WTC11 (cell line): ENCODE results near the gene RRAD. TPM values are rescaled to one million over a fixed set of nuclear protein-coding genes. Genes with fewer than 3 reads are reported as not detected.

Experiments
- ATF1 ChIP-seq: sonication (generic); formaldehyde crosslinking; IDR thresholded peaks from 2 replicates; pipeline ENCODE4 v1.8.1; 2023; ENCODE audit warnings: mild to moderate bottlenecking, moderate library complexity, missing genetic modification reagents
- CREB1 ChIP-seq: sonication (generic); formaldehyde crosslinking; IDR thresholded peaks from 2 replicates; pipeline ENCODE4 v1.8.0; 2023; ENCODE audit warnings: mild to moderate bottlenecking, missing genetic modification reagents
- CREM ChIP-seq: sonication (generic); formaldehyde crosslinking; IDR thresholded peaks from 2 replicates; pipeline ENCODE4 v1.8.1; 2022; ENCODE audit warnings: mild to moderate bottlenecking, missing genetic modification reagents, moderate library complexity
- ETV6 ChIP-seq: sonication (generic); formaldehyde crosslinking; IDR thresholded peaks from 2 replicates; pipeline ENCODE4 v1.8.1; 2022; ENCODE audit warnings: mild to moderate bottlenecking, missing genetic modification reagents
- FOXK1 ChIP-seq: sonication (generic); formaldehyde crosslinking; IDR thresholded peaks from 2 replicates; pipeline ENCODE4 v1.8.0; 2022; ENCODE audit warnings: mild to moderate bottlenecking, moderate library complexity, missing genetic modification reagents
- GABPB1 ChIP-seq: sonication (generic); formaldehyde crosslinking; IDR thresholded peaks from 2 replicates; pipeline ENCODE4 v1.8.1; 2023; ENCODE audit warnings: mild to moderate bottlenecking, missing genetic modification reagents
- IRF2 ChIP-seq: sonication (generic); formaldehyde crosslinking; IDR thresholded peaks from 2 replicates; pipeline ENCODE4 v1.8.0; 2022; ENCODE audit warnings: low read depth, missing genetic modification reagents, borderline replicate concordance
- KAT7 ChIP-seq: sonication (generic); formaldehyde crosslinking; IDR thresholded peaks from 2 replicates; pipeline ENCODE4 v1.8.1; 2023; ENCODE audit warnings: missing genetic modification reagents, mild to moderate bottlenecking, borderline replicate concordance
- NFYB ChIP-seq: sonication (generic); formaldehyde crosslinking; conservative IDR thresholded peaks from 2 replicates; pipeline ENCODE4 v1.8.0; 2022; ENCODE audit warnings: low read depth, missing genetic modification reagents
- RORB ChIP-seq: fragments of 250-450 bp; sonication (Bioruptor Pico); IDR thresholded peaks from 2 replicates; pipeline ENCODE4 v1.9.0; 2021; ENCODE audit warnings: mild to moderate bottlenecking
- TEAD1 ChIP-seq: sonication (generic); formaldehyde crosslinking; IDR thresholded peaks from 2 replicates; pipeline ENCODE4 v1.8.0; 2022; ENCODE audit warnings: mild to moderate bottlenecking, missing genetic modification reagents
- TP53 ChIP-seq: sonication (generic); formaldehyde crosslinking; IDR thresholded peaks from 2 replicates; pipeline ENCODE4 v1.8.1; 2023; ENCODE audit warnings: mild to moderate bottlenecking, missing genetic modification reagents
- ZNF121 ChIP-seq: sonication (generic); formaldehyde crosslinking; IDR thresholded peaks from 2 replicates; pipeline ENCODE4 v1.8.0; 2023; ENCODE audit warnings: missing genetic modification reagents
- ZNF232 ChIP-seq: sonication (generic); formaldehyde crosslinking; IDR thresholded peaks from 2 replicates; pipeline ENCODE4 v1.8.0; 2022; ENCODE audit warnings: mild to moderate bottlenecking, missing genetic modification reagents
- ZNF423 ChIP-seq: fragments of 250-450 bp; sonication (Bioruptor Pico); IDR thresholded peaks from 2 replicates; pipeline ENCODE4 v2.1.2; 2022; ENCODE audit warnings: mild to moderate bottlenecking, moderate library complexity
- total RNA-seq: library from RNA; stranded (reverse); gene quantifications from 3 replicates; pipeline ENCODE4 v1.2.3, GENCODE V29; 2021
- TF ChIP-seq, protein P1 (sequence below): sonication (generic); formaldehyde crosslinking; IDR thresholded peaks from 2 replicates; pipeline ENCODE4 v1.8.1; 2023; ENCODE audit warnings: mild to moderate bottlenecking, missing genetic modification reagents, moderate library complexity
- TF ChIP-seq, protein P2 (sequence below): fragments of 250-450 bp; sonication (Bioruptor Pico); IDR thresholded peaks from 2 replicates; pipeline ENCODE4 v1.9.0; 2021; ENCODE audit warnings: mild to moderate bottlenecking
- TF ChIP-seq, protein P3 (sequence below): fragments of 250-450 bp; sonication (Bioruptor Pico); IDR thresholded peaks from 2 replicates; pipeline ENCODE4 v1.9.0; 2021; ENCODE audit warnings: moderate library complexity, mild to moderate bottlenecking, inconsistent platforms, borderline replicate concordance
- TF ChIP-seq, protein P4 (sequence below): sonication (generic); formaldehyde crosslinking; IDR thresholded peaks from 2 replicates; pipeline ENCODE4 v1.8.0; 2022; ENCODE audit warnings: mild to moderate bottlenecking, missing genetic modification reagents
- TF ChIP-seq, protein P5 (sequence below): sonication (generic); formaldehyde crosslinking; IDR thresholded peaks from 2 replicates; pipeline ENCODE4 v1.8.1; 2023; ENCODE audit warnings: mild to moderate bottlenecking, moderate library complexity, missing genetic modification reagents
- TF ChIP-seq, protein P6 (sequence below): fragments of 250-450 bp; sonication (Bioruptor Pico); IDR thresholded peaks from 2 replicates; pipeline ENCODE4 v2.1.2; 2022; ENCODE audit warnings: mild to moderate bottlenecking, moderate library complexity
- TF ChIP-seq, protein P7 (sequence below): fragments of 250-450 bp; sonication (Bioruptor Pico); conservative IDR thresholded peaks from 2 replicates; pipeline ENCODE4 v1.9.0; 2021; ENCODE audit warnings: mild to moderate bottlenecking
- TF ChIP-seq, protein P8 (sequence below): sonication (generic); formaldehyde crosslinking; IDR thresholded peaks from 2 replicates; pipeline ENCODE4 v1.8.0; 2022; ENCODE audit warnings: mild to moderate bottlenecking, missing genetic modification reagents
- TF ChIP-seq, protein P9 (sequence below): sonication (generic); formaldehyde crosslinking; IDR thresholded peaks from 2 replicates; pipeline ENCODE4 v1.8.0; 2022; ENCODE audit warnings: mild to moderate bottlenecking, missing genetic modification reagents
- TF ChIP-seq, protein P10 (sequence below): sonication (generic); formaldehyde crosslinking; IDR thresholded peaks from 2 replicates; pipeline ENCODE4 v1.8.0; 2023; ENCODE audit warnings: mild to moderate bottlenecking, missing genetic modification reagents

The RRAD gene
- total RNA-seq, 1 experiment from 2014 or later: 0.52 TPM

DNA sequence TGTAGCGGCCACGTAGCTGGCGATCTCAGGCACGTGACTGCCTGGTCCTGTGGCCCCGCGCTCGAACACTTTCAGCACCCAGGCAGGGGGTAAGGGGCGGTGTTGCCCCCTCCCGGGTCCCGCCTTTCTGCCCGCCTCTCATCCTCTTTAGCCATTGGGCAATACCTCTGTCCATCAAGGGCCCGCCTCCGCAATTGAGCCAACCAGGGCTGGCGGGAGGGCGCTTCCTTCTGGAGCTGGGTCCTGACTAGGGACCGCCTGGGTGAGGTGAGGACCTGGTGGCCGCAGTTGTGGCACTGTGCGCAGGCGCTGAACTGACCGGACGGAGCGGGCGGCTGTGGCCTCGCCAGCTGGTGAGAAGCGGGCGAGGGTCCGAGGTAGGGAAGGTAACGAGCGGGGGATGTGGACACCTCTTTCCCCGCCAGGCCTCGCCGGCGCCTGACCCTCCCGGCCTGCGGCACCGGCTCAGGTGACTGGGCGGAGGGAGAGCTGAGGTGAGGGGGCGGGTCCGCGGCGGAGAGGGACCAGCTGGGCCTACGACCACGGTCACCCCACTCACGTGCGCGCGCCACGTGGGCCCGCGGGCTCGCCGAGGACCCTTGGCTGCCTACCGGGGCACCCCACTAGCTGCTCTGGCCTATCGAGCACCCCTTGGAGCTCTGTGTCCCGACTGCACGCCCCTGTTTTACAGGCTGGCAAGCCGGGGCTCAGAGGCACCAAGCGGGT is 44.9 kb downstream of the RRAD start, which contains the start of gene PDP2 (continued):
- TF ChIP-seq ATF1 (CRISPR knock-in tag): 0 out of 2 replicates have a peak, but pooled peaks have one; percentile 44
- TF ChIP-seq TEAD1: 0 out of 2 replicates have a peak, but pooled peaks have one; percentile 11
- TF ChIP-seq, protein P1, sequence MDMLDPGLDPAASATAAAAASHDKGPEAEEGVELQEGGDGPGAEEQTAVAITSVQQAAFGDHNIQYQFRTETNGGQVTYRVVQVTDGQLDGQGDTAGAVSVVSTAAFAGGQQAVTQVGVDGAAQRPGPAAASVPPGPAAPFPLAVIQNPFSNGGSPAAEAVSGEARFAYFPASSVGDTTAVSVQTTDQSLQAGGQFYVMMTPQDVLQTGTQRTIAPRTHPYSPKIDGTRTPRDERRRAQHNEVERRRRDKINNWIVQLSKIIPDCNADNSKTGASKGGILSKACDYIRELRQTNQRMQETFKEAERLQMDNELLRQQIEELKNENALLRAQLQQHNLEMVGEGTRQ: peak; percentile 94
- peak; percentile 74; the same call in 1 of the 2 replicates for TF ChIP-seq CREM
- peak; percentile 44; the same call in 1 of the 2 replicates for TF ChIP-seq GABPB1
- no peak for TF ChIP-seq KAT7
- TF ChIP-seq IRF2: 0 out of 2 replicates have a peak, but pooled peaks have one; percentile 26
- no peak for TF ChIP-seq RORB (CRISPR knock-in tag)
- TF ChIP-seq ZNF232 (CRISPR knock-in tag): peak; percentile 66
- TF ChIP-seq, protein P2, sequence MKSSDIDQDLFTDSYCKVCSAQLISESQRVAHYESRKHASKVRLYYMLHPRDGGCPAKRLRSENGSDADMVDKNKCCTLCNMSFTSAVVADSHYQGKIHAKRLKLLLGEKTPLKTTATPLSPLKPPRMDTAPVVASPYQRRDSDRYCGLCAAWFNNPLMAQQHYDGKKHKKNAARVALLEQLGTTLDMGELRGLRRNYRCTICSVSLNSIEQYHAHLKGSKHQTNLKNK: no peak
- TF ChIP-seq, protein P3, sequence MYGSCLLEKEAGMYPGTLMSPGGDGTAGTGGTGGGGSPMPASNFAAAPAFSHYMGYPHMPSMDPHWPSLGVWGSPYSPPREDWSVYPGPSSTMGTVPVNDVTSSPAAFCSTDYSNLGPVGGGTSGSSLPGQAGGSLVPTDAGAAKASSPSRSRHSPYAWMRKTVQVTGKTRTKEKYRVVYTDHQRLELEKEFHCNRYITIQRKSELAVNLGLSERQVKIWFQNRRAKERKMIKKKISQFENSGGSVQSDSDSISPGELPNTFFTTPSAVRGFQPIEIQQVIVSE (CRISPR knock-in tag): no peak
- TF ChIP-seq, protein P4, sequence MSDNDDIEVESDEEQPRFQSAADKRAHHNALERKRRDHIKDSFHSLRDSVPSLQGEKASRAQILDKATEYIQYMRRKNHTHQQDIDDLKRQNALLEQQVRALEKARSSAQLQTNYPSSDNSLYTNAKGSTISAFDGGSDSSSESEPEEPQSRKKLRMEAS (CRISPR knock-in tag): peak; percentile 83
- peak; percentile 94 for TF ChIP-seq ZNF121
- TF ChIP-seq, protein P5, sequence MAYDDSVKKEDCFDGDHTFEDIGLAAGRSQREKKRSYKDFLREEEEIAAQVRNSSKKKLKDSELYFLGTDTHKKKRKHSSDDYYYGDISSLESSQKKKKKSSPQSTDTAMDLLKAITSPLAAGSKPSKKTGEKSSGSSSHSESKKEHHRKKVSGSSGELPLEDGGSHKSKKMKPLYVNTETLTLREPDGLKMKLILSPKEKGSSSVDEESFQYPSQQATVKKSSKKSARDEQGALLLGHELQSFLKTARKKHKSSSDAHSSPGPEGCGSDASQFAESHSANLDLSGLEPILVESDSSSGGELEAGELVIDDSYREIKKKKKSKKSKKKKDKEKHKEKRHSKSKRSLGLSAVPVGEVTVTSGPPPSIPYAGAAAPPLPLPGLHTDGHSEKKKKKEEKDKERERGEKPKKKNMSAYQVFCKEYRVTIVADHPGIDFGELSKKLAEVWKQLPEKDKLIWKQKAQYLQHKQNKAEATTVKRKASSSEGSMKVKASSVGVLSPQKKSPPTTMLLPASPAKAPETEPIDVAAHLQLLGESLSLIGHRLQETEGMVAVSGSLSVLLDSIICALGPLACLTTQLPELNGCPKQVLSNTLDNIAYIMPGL (CRISPR knock-in tag): 0 out of 2 replicates have a peak, but pooled peaks have one; percentile 57
- TF ChIP-seq TP53: peak; percentile 41; the same call in 1 of the 2 replicates
- 0 out of 2 replicates have a peak, but pooled peaks have one; percentile 17 for TF ChIP-seq CREB1 (CRISPR knock-in tag)
- TF ChIP-seq, protein P6, sequence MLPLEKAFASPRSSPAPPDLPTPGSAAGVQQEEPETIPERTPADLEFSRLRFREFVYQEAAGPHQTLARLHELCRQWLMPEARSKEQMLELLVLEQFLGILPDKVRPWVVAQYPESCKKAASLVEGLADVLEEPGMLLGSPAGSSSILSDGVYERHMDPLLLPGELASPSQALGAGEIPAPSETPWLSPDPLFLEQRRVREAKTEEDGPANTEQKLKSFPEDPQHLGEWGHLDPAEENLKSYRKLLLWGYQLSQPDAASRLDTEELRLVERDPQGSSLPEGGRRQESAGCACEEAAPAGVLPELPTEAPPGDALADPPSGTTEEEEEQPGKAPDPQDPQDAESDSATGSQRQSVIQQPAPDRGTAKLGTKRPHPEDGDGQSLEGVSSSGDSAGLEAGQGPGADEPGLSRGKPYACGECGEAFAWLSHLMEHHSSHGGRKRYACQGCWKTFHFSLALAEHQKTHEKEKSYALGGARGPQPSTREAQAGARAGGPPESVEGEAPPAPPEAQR: no peak
- TF ChIP-seq, protein P7, sequence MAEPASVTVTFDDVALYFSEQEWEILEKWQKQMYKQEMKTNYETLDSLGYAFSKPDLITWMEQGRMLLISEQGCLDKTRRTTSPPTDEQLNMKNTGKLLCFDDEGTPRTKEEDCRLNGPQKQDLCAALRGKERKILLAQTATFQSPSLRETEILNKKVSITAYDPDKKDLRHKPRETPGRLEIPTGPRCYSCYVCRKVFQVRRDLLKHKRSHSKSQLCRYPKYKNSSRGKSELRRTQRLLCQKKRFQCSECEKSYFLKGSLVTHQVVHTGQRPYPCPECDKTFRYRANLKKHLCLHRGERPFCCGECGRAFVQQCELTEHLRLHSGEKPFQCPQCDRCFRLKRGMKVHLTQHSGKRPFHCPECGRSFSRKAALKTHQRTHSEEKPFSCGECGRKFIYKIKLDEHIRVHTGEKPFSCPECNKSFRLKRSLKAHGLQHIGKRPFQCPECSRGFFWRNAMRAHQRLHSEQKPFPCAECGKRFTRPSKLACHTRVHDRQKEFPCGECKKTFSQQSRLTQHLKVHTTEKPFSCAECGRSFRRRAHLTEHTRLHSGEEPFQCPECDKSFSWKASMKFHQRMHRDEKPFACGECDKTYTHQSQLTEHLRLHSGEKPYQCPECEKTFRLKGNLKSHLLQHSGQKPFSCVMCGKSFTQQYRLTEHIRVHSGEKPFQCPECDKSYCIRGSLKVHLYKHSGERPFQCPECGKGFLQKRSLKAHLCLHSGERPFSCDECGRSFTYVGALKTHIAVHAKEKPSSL (CRISPR knock-in tag): no peak
- TF ChIP-seq NFYB (CRISPR knock-in tag): peak; percentile 97
- TF ChIP-seq, protein P8, sequence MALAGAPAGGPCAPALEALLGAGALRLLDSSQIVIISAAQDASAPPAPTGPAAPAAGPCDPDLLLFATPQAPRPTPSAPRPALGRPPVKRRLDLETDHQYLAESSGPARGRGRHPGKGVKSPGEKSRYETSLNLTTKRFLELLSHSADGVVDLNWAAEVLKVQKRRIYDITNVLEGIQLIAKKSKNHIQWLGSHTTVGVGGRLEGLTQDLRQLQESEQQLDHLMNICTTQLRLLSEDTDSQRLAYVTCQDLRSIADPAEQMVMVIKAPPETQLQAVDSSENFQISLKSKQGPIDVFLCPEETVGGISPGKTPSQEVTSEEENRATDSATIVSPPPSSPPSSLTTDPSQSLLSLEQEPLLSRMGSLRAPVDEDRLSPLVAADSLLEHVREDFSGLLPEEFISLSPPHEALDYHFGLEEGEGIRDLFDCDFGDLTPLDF: peak; percentile 84; the same call in 1 of the 2 replicates
- TF ChIP-seq, protein P9, sequence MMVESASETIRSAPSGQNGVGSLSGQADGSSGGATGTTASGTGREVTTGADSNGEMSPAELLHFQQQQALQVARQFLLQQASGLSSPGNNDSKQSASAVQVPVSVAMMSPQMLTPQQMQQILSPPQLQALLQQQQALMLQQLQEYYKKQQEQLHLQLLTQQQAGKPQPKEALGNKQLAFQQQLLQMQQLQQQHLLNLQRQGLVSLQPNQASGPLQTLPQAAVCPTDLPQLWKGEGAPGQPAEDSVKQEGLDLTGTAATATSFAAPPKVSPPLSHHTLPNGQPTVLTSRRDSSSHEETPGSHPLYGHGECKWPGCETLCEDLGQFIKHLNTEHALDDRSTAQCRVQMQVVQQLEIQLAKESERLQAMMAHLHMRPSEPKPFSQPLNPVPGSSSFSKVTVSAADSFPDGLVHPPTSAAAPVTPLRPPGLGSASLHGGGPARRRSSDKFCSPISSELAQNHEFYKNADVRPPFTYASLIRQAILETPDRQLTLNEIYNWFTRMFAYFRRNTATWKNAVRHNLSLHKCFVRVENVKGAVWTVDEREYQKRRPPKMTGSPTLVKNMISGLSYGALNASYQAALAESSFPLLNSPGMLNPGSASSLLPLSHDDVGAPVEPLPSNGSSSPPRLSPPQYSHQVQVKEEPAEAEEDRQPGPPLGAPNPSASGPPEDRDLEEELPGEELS (CRISPR knock-in tag): peak; percentile 64; the same call in 1 of the 2 replicates
- no peak for TF ChIP-seq ZNF423 (CRISPR knock-in tag)
- peak; percentile 44; the same call in 1 of the 2 replicates for TF ChIP-seq ETV6 (CRISPR knock-in tag)
- peak; percentile 75 for TF ChIP-seq FOXK1
- TF ChIP-seq, protein P10, sequence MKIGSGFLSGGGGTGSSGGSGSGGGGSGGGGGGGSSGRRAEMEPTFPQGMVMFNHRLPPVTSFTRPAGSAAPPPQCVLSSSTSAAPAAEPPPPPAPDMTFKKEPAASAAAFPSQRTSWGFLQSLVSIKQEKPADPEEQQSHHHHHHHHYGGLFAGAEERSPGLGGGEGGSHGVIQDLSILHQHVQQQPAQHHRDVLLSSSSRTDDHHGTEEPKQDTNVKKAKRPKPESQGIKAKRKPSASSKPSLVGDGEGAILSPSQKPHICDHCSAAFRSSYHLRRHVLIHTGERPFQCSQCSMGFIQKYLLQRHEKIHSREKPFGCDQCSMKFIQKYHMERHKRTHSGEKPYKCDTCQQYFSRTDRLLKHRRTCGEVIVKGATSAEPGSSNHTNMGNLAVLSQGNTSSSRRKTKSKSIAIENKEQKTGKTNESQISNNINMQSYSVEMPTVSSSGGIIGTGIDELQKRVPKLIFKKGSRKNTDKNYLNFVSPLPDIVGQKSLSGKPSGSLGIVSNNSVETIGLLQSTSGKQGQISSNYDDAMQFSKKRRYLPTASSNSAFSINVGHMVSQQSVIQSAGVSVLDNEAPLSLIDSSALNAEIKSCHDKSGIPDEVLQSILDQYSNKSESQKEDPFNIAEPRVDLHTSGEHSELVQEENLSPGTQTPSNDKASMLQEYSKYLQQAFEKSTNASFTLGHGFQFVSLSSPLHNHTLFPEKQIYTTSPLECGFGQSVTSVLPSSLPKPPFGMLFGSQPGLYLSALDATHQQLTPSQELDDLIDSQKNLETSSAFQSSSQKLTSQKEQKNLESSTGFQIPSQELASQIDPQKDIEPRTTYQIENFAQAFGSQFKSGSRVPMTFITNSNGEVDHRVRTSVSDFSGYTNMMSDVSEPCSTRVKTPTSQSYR (CRISPR knock-in tag): peak; percentile 73
